Epithelial cell of proximal tubule (primary cell): ENCODE results near the gene SLC36A1. TPM values are rescaled to one million over a fixed set of nuclear protein-coding genes. Genes with fewer than 3 reads are reported as not detected.
A peak's percentile ranks its signal among the peaks of the same experiment; 100 is the strongest.
"Not testable (repeated sequence)": the region's sequence is repeated elsewhere in the genome, so short reads cannot be mapped to it uniquely, and the experiment has no call there.

ENCODE experiments used
- DNase-seq: peaks from one replicate; pipeline ENCODE4 v3.0.0-alpha.2; 2011; ENCODE audit warnings: low read depth
- H3K4me3 ChIP-seq: 2 replicates; pipeline ENCODE4 v1.5.1; 2011; ENCODE audit warnings: low read depth, mild to moderate bottlenecking, low read length
- CTCF ChIP-seq: conservative IDR thresholded peaks from 2 replicates; pipeline ENCODE4 v1.5.1; 2012; ENCODE audit warnings: low read depth, mild to moderate bottlenecking, low read length
- total RNA-seq: library from RNA; depleted of rRNA; stranded (reverse); fragments of >200 nt; gene quantifications from 2 replicates; pipeline ENCODE4 v1.2.3, GENCODE V29; 2015

SLC36A1 gene
- total RNA-seq, 1 donor from 2014 or later, result 2.4 TPM

GRCh38 chr5:151417712-151418111, 29.7 kb upstream of the SLC36A1 start:
- no peak overlapping the region for H3K4me3 ChIP-seq
- no peak for DNase-seq
- TF ChIP-seq CTCF, result no peak

- TF ChIP-seq CTCF, result no peak
Observed at GRCh38 chr5:151420127-151420526, 27.3 kb upstream of the SLC36A1 start.

GRCh38 chr5:151424892-151425523, 22.4 kb upstream of the SLC36A1 start:
- no peak for TF ChIP-seq CTCF
- no peak for DNase-seq
- no peak overlapping the region for H3K4me3 ChIP-seq

More at GRCh38 chr5:151420127-151420526, 27.3 kb upstream of the SLC36A1 start:
- no peak overlapping the region for H3K4me3 ChIP-seq
- no peak for DNase-seq

GRCh38 chr5:151426347-151426746, 21.1 kb upstream of the SLC36A1 start:
- H3K4me3 ChIP-seq, DNase-seq: not testable (repeated sequence)

- no peak overlapping the region for H3K4me3 ChIP-seq
- no peak for DNase-seq
- TF ChIP-seq CTCF, result peak; percentile 5
Observed at GRCh38 chr5:151427258-151427657, 20.1 kb upstream of the SLC36A1 start.

GRCh38 chr5:151430731-151431130, 16.7 kb upstream of the SLC36A1 start:
- no peak overlapping the region for H3K4me3 ChIP-seq
- no peak for TF ChIP-seq CTCF
- DNase-seq, result no peak

GRCh38 chr5:151431666-151432065, 15.7 kb upstream of the SLC36A1 start:
- no peak for TF ChIP-seq CTCF
- no peak overlapping the region for H3K4me3 ChIP-seq
- DNase-seq, result no peak
